Measurements from ENCODE around the gene L3MBTL3.

DNA sequence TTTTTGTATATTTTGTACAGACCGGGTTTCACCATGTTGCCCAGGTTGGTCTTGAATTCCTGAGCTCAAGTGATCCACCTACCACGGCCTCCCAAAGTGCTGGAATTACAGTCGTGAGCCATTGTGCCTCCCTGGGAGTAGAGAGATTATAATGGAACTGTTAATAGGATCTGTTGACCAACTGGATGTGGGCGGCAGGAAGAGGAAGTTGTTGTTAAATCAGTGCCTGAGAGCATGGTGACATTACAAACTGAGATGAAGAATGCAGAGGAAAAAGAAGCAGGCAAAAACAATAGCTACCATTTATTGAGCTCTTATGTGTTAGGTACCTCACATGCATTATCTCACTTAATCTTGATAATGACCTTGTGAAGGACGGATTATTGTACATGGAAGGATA lies 9.2 kb upstream of the L3MBTL3 start:
- TF ChIP-seq, protein P1, sequence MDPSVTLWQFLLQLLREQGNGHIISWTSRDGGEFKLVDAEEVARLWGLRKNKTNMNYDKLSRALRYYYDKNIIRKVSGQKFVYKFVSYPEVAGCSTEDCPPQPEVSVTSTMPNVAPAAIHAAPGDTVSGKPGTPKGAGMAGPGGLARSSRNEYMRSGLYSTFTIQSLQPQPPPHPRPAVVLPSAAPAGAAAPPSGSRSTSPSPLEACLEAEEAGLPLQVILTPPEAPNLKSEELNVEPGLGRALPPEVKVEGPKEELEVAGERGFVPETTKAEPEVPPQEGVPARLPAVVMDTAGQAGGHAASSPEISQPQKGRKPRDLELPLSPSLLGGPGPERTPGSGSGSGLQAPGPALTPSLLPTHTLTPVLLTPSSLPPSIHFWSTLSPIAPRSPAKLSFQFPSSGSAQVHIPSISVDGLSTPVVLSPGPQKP (IDR thresholded peaks at IDR 0.05; ENCODE audit: low read depth, low read length) = no peak
- TF ChIP-seq ZC3H11A (IDR thresholded peaks at IDR 0.05) (no peak), EP300 (IDR thresholded peaks at IDR 0.05) (no peak), CHD2 (IDR thresholded peaks at IDR 0.05; ENCODE audit: low read length, partially characterized antibody) (no peak)
- TF ChIP-seq, protein P2, sequence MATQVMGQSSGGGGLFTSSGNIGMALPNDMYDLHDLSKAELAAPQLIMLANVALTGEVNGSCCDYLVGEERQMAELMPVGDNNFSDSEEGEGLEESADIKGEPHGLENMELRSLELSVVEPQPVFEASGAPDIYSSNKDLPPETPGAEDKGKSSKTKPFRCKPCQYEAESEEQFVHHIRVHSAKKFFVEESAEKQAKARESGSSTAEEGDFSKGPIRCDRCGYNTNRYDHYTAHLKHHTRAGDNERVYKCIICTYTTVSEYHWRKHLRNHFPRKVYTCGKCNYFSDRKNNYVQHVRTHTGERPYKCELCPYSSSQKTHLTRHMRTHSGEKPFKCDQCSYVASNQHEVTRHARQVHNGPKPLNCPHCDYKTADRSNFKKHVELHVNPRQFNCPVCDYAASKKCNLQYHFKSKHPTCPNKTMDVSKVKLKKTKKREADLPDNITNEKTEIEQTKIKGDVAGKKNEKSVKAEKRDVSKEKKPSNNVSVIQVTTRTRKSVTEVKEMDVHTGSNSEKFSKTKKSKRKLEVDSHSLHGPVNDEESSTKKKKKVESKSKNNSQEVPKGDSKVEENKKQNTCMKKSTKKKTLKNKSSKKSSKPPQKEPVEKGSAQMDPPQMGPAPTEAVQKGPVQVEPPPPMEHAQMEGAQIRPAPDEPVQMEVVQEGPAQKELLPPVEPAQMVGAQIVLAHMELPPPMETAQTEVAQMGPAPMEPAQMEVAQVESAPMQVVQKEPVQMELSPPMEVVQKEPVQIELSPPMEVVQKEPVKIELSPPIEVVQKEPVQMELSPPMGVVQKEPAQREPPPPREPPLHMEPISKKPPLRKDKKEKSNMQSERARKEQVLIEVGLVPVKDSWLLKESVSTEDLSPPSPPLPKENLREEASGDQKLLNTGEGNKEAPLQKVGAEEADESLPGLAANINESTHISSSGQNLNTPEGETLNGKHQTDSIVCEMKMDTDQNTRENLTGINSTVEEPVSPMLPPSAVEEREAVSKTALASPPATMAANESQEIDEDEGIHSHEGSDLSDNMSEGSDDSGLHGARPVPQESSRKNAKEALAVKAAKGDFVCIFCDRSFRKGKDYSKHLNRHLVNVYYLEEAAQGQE (IDR thresholded peaks at IDR 0.05) = no peak

Measured in A549 (cell line).